Tibial artery (tissue), 4 donors: ENCODE measurements around the gene ASB3.
"Not testable (repeated sequence)": the region's sequence is repeated elsewhere in the genome, so short reads cannot be mapped to it uniquely, and the experiment has no call there.

ENCODE experiments used
- DNase-seq, 2 donors: peaks; one replicate each; pipeline ENCODE4 v3.0.0-alpha.2; 2019
- H3K27ac ChIP-seq, 2 donors: fragments of 200-600 bp; sonication (generic) in 1 of 2; 1 replicate in 1 of 2; 2 replicates in 1 of 2; pipeline ENCODE4 v1.5.1; 2018 to 2019; ENCODE audit warnings: mild to moderate bottlenecking in 1 of 2
- H3K27me3 ChIP-seq, 2 donors: fragments of 200-600 bp; sonication (generic) in 1 of 2; one replicate each; pipeline versions ENCODE4 v1.5.1 to v1.6.0; 2016 to 2019
- H3K36me3 ChIP-seq, 3 donors: fragments of 200-600 bp; sonication (generic) in 2 of 3; one replicate each; pipeline ENCODE4 v1.5.1; 2016 to 2019; ENCODE audit warnings: mild to moderate bottlenecking in 2 of 3
- H3K4me1 ChIP-seq, 4 donors: fragments of 200-600 bp; sonication (generic) in 2 of 4; 1 replicate in 3 of 4; 2 replicates in 1 of 4; pipeline ENCODE4 v1.5.1; 2016 to 2019
- H3K4me3 ChIP-seq, 2 donors: fragments of 200-600 bp; sonication (generic) in 1 of 2; 1 replicate in 1 of 2; 2 replicates in 1 of 2; pipeline ENCODE4 v1.5.1; 2018 to 2019; ENCODE audit warnings: mild to moderate bottlenecking in 2 of 2
- H3K9me3 ChIP-seq, 3 donors: fragments of 200-600 bp; sonication (generic) in 1 of 3; one replicate each; pipeline ENCODE4 v1.5.1; 2016 to 2019
- CTCF ChIP-seq, 2 experiments: fragments of 200-600 bp in 1 of 2; fragments of 450-650 bp in 1 of 2; IDR thresholded peaks; one replicate each; pipeline ENCODE4 v1.5.1; 2017 to 2019; ENCODE audit warnings: antibody characterized with exemption in 2 of 2, mild to moderate bottlenecking in 1 of 2, moderate library complexity in 1 of 2
- intact Hi-C: fragments of 100-400 bp; cut with DNase I; formaldehyde crosslinking; loops from one replicate; pipeline ENCODE4 v1.15.0; 2023; ENCODE audit warnings: low total_unique reads

Gene ASB3

GRCh38 chr2:53765767-53766166, 21.0 kb downstream of the ASB3 start:
- Histone ChIP-seq H3K36me3 (peaks cover 0 to 18% (median 6%) of the 10 kb centered on the region in 3 donors), H3K4me1 (peaks cover 0 to 15% (median 5%) of the 10 kb centered on the region in 4 donors), H3K27me3 (no peaks in the 10 kb centered on the region), H3K9me3 (no peaks in the 10 kb centered on the region), H3K4me3 (no peak overlapping the region), H3K27ac (no peak overlapping the region)
- intact Hi-C loops, result no loop called here
- DNase-seq, result no peak
- no peak for TF ChIP-seq CTCF (IDR thresholded peaks at IDR 0.05)

GRCh38 chr2:53757206-53757605, 29.5 kb downstream of the ASB3 start:
- DNase-seq, H3K4me1 ChIP-seq, H3K9me3 ChIP-seq, H3K4me3 ChIP-seq, intact Hi-C loops, H3K27ac ChIP-seq, H3K27me3 ChIP-seq: not testable (repeated sequence)
- H3K36me3 ChIP-seq, result peaks cover 11 to 23% (median 19%) of the 10 kb centered on the region in 3 donors

- peaks cover 11 to 19% (median 19%) of the 10 kb centered on the region in 3 donors for H3K36me3 ChIP-seq
- DNase-seq, result no peak
- no peak for TF ChIP-seq CTCF (IDR thresholded peaks at IDR 0.05)
- no peaks in the 10 kb centered on the region for H3K4me1 ChIP-seq
- intact Hi-C loops, result no loop called here
- no peak overlapping the region for H3K27ac ChIP-seq
- H3K27me3 ChIP-seq, result no peaks in the 10 kb centered on the region
- H3K9me3 ChIP-seq, result no peaks in the 10 kb centered on the region
- H3K4me3 ChIP-seq, result no peak overlapping the region
Measured at GRCh38 chr2:53756644-53757043, 30.1 kb downstream of the ASB3 start.

GRCh38 chr2:53755121-53755520, 31.6 kb downstream of the ASB3 start:
- no peak for TF ChIP-seq CTCF (IDR thresholded peaks at IDR 0.05)
- Histone ChIP-seq H3K4me3 (no peak overlapping the region), H3K27ac (no peak overlapping the region), H3K36me3 (peaks cover 11 to 19% (median 18%) of the 10 kb centered on the region in 3 donors), H3K27me3 (no peaks in the 10 kb centered on the region), H3K4me1 (peaks cover 0 to 4% (median 0%) of the 10 kb centered on the region in 4 donors), H3K9me3 (no peaks in the 10 kb centered on the region)
- peak in 1 of 2 donors; percentile 62 for DNase-seq
- intact Hi-C loops, result no loop called here

GRCh38 chr2:53753041-53753440, 33.7 kb downstream of the ASB3 start:
- TF ChIP-seq CTCF (IDR thresholded peaks at IDR 0.05), result no peak
- H3K36me3 ChIP-seq, result peaks cover 11 to 22% (median 22%) of the 10 kb centered on the region in 3 donors
- H3K27ac ChIP-seq, result no peak overlapping the region
- intact Hi-C loops, result no loop called here
- DNase-seq, result no peak
- no peaks in the 10 kb centered on the region for H3K9me3 ChIP-seq
- H3K4me1 ChIP-seq, result peaks cover 0 to 6% (median 0%) of the 10 kb centered on the region in 4 donors
- H3K4me3 ChIP-seq, result no peak overlapping the region
- H3K27me3 ChIP-seq, result no peaks in the 10 kb centered on the region

GRCh38 chr2:53752385-53752784, 34.4 kb downstream of the ASB3 start:
- Histone ChIP-seq H3K27me3 (no peaks in the 10 kb centered on the region), H3K4me3 (no peak overlapping the region), H3K4me1 (peaks cover 0 to 6% (median 0%) of the 10 kb centered on the region in 4 donors), H3K36me3 (peaks cover 11 to 25% (median 22%) of the 10 kb centered on the region in 3 donors), H3K9me3 (no peaks in the 10 kb centered on the region), H3K27ac (no peak overlapping the region)
- intact Hi-C loops, result no loop called here
- TF ChIP-seq CTCF (IDR thresholded peaks at IDR 0.05), result no peak
- no peak for DNase-seq
